Lower lobe of right lung (tissue), 2 donors: Measurements from ENCODE around the gene DNAJC25. TPM values are rescaled to one million over a fixed set of nuclear protein-coding genes. Genes with fewer than 3 reads are reported as not detected.
"Not testable (repeated sequence)": the region's sequence is repeated elsewhere in the genome, so short reads cannot be mapped to it uniquely, and the experiment has no call there.

Source experiments
- ATAC-seq, 2 donors: fragments of 200-7000 bp; cut with Tn5 transposase; one replicate each; pipeline ENCODE4 v1.9.1; 2020 to 2022; ENCODE audit warnings: mild to moderate bottlenecking in 2 of 2, moderate library complexity in 2 of 2
- DNase-seq: peaks from one replicate; pipeline ENCODE4 v3.0.0-alpha.2; 2020
- H3K27ac ChIP-seq: fragments of 200-600 bp; one replicate; pipeline ENCODE4 v1.8.0; 2022
- H3K27me3 ChIP-seq: fragments of 200-600 bp; one replicate; pipeline ENCODE4 v1.8.0; 2022; ENCODE audit warnings: low read depth
- H3K36me3 ChIP-seq: fragments of 200-600 bp; one replicate; pipeline ENCODE4 v1.8.0; 2022; ENCODE audit warnings: mild to moderate bottlenecking
- H3K4me1 ChIP-seq: fragments of 200-600 bp; one replicate; pipeline ENCODE4 v1.8.0; 2022
- H3K4me3 ChIP-seq: fragments of 200-600 bp; one replicate; pipeline ENCODE4 v1.8.0; 2022; ENCODE audit warnings: mild to moderate bottlenecking
- H3K9me3 ChIP-seq: fragments of 200-600 bp; one replicate; pipeline ENCODE4 v1.8.0; 2022
- CTCF ChIP-seq: fragments of 200-600 bp; IDR thresholded peaks from one replicate; pipeline ENCODE4 v1.8.0; 2022; ENCODE audit warnings: antibody characterized with exemption, mild to moderate bottlenecking
- intact Hi-C: fragments of 100-400 bp; cut with DNase I; formaldehyde crosslinking; loops from one replicate; pipeline ENCODE4 v1.11.0; 2022
- total RNA-seq: library from RNA; stranded (reverse); fragmentation: NEBNext Ultra II Directional; extraction: Animal tissue kit (Norgen Biotek cat#: 25700); gene quantifications from one replicate; pipeline ENCODE4 v1.2.1, GENCODE V29; 2021
- donor health status: DM: no; HTN: yes; CAD: no; lungs with severe emphysema.

Gene DNAJC25
- total RNA-seq, 1 donor from 2014 or later = 4.7 TPM

GRCh38 chr9:111661150-111661801 lies 30.1 kb downstream of the DNAJC25 start, which contains the start of gene GNG10:
Gene GNG10 (plus strand): TSS chr9:111661605. CDS start chr9:111661635, 30 bp downstream.
- intact Hi-C loops = no loop called here
- Histone ChIP-seq H3K27me3 (no peaks in the 10 kb centered on the region), H3K4me3 (peak within 1 kb of the TSS; percentile 74), H3K4me1 (peaks cover 27% of the 10 kb centered on the region), H3K36me3 (no peaks in the 10 kb centered on the region), H3K27ac (peak within 1 kb of the TSS; percentile 86), H3K9me3 (no peaks in the 10 kb centered on the region)
- DNase-seq (peak; percentile 75), ATAC-seq (peak; percentile 95 to 97)
- no peak for TF ChIP-seq CTCF

- peak; percentile 66 to 76 for ATAC-seq
- H3K27me3 ChIP-seq = no peaks in the 10 kb centered on the region
- no peaks in the 10 kb centered on the region for H3K9me3 ChIP-seq
- H3K4me1 ChIP-seq = peaks cover 27% of the 10 kb centered on the region
- peak overlapping the region; percentile 86 for H3K27ac ChIP-seq
- no peak for TF ChIP-seq CTCF
- intact Hi-C loops = no loop called here
- peak; percentile 59 for DNase-seq
- H3K36me3 ChIP-seq = peaks cover 7% of the 10 kb centered on the region
- H3K4me3 ChIP-seq = peak overlapping the region; percentile 74
Measured at GRCh38 chr9:111661802-111662521, 30.8 kb downstream of the DNAJC25 start.

GRCh38 chr9:111662576-111663300 lies 31.6 kb downstream of the DNAJC25 start:
- intact Hi-C loops = no loop called here
- no peak for ATAC-seq
- DNase-seq = no peak
- Histone ChIP-seq H3K4me3 (peak overlapping the region; percentile 74), H3K36me3 (peaks cover 14% of the 10 kb centered on the region), H3K27me3 (no peaks in the 10 kb centered on the region), H3K27ac (peak overlapping the region; percentile 86), H3K4me1 (peaks cover 27% of the 10 kb centered on the region), H3K9me3 (no peaks in the 10 kb centered on the region)
- TF ChIP-seq CTCF = no peak

- Histone ChIP-seq H3K4me3 (no peak overlapping the region), H3K4me1 (peaks cover 27% of the 10 kb centered on the region), H3K27me3 (no peaks in the 10 kb centered on the region), H3K9me3 (no peaks in the 10 kb centered on the region), H3K36me3 (peaks cover 19% of the 10 kb centered on the region), H3K27ac (peak overlapping the region; percentile 86)
- no peak for TF ChIP-seq CTCF
- ATAC-seq (peak in 1 of 2 donors; percentile 42), DNase-seq (no peak)
- intact Hi-C loops = no loop called here
Measured at GRCh38 chr9:111663301-111663823, 32.2 kb downstream of the DNAJC25 start.

- Histone ChIP-seq H3K27me3 (no peaks in the 10 kb centered on the region), H3K36me3 (peaks cover 43% of the 10 kb centered on the region), H3K4me1 (peaks cover 11% of the 10 kb centered on the region), H3K4me3 (no peak overlapping the region), H3K27ac (no peak overlapping the region), H3K9me3 (no peaks in the 10 kb centered on the region)
- intact Hi-C loops = no loop called here
- DNase-seq (no peak), ATAC-seq (no peak)
- TF ChIP-seq CTCF = no peak
Measured at GRCh38 chr9:111668026-111668573, 37.0 kb downstream of the DNAJC25 start.

GRCh38 chr9:111668601-111669000 lies 37.5 kb downstream of the DNAJC25 start:
- intact Hi-C loops, H3K4me3 ChIP-seq, DNase-seq, H3K9me3 ChIP-seq, H3K27ac ChIP-seq, H3K4me1 ChIP-seq, ATAC-seq, H3K27me3 ChIP-seq: not testable (repeated sequence)
- peaks cover 43% of the 10 kb centered on the region for H3K36me3 ChIP-seq
